ENCODE data around the gene ALDH3A2. TPM values are rescaled to one million over a fixed set of nuclear protein-coding genes. Genes with fewer than 3 reads are reported as not detected.
A peak's percentile ranks its signal among the peaks of the same experiment; 100 is the strongest.

The ALDH3A2 gene
- 118 TPM for polyA plus RNA-seq (ENCODE audit: insufficient read length)
- long read RNA-seq, donor 1, transcript ALDH3A2-210 (1 exons, 3,512 nt) = major isoform, 41 of 85 reads
- long read RNA-seq, donor 1, transcript ALDH3A2-201 (10 exons, 3,928 nt) = minor isoform, 17 of 85 reads
- long read RNA-seq, donor 1, partial matches to known transcripts = 23 of 85 reads
- long read RNA-seq, donor 1, other reads (novel, unspliced or antisense) = 0 of 85 reads
- long read RNA-seq, donor 2, transcript ALDH3A2-210 (1 exons, 3,512 nt) = major isoform, 40 of 85 reads
- long read RNA-seq, donor 2, transcript ALDH3A2-201 (10 exons, 3,928 nt) = minor isoform, 15 of 85 reads
- long read RNA-seq, donor 2, partial matches to known transcripts = 26 of 85 reads
- long read RNA-seq, donor 2, other reads (novel, unspliced or antisense) = 0 of 85 reads
- long read RNA-seq, donor 3, transcript ALDH3A2-201 (10 exons, 3,928 nt) = minor isoform, 10 of 70 reads
- long read RNA-seq, donor 3, transcript ALDH3A2-210 (1 exons, 3,512 nt) = major isoform, 38 of 70 reads
- long read RNA-seq, donor 3, partial matches to known transcripts = 22 of 70 reads
- long read RNA-seq, donor 3, other reads (novel, unspliced or antisense) = 0 of 70 reads
- long read RNA-seq, donor 4, partial matches to known transcripts = 5 of 9 reads
- long read RNA-seq, donor 4, other reads (novel, unspliced or antisense) = 0 of 9 reads
- long read RNA-seq, donor 5, transcript ALDH3A2-210 (1 exons, 3,512 nt) = major isoform, 39 of 112 reads
- long read RNA-seq, donor 5, transcript ALDH3A2-201 (10 exons, 3,928 nt) = minor isoform, 24 of 112 reads
- long read RNA-seq, donor 5, partial matches to known transcripts = 45 of 112 reads
- long read RNA-seq, donor 5, other reads (novel, unspliced or antisense) = 0 of 112 reads
- long read RNA-seq, donor 6, transcript ALDH3A2-210 (1 exons, 3,512 nt) = major isoform, 23 of 55 reads
- long read RNA-seq, donor 6, transcript ALDH3A2-201 (10 exons, 3,928 nt) = minor isoform, 13 of 55 reads
- long read RNA-seq, donor 6, partial matches to known transcripts = 15 of 55 reads
- long read RNA-seq, donor 6, other reads (novel, unspliced or antisense) = 0 of 55 reads
- long read RNA-seq, donor 7, transcript ALDH3A2-210 (1 exons, 3,512 nt) = major isoform, 48 of 109 reads
- long read RNA-seq, donor 7, transcript ALDH3A2-201 (10 exons, 3,928 nt) = minor isoform, 24 of 109 reads
- long read RNA-seq, donor 7, partial matches to known transcripts = 23 of 109 reads
- long read RNA-seq, donor 7, other reads (novel, unspliced or antisense) = 7 of 109 reads
- long read RNA-seq, donor 8, transcript ALDH3A2-201 (10 exons, 3,928 nt) = minor isoform, 14 of 30 reads
- long read RNA-seq, donor 8, transcript ALDH3A2-210 (1 exons, 3,512 nt) = major isoform, 15 of 30 reads
- long read RNA-seq, donor 8, partial matches to known transcripts = 0 of 30 reads
- long read RNA-seq, donor 8, other reads (novel, unspliced or antisense) = 0 of 30 reads

DNA sequence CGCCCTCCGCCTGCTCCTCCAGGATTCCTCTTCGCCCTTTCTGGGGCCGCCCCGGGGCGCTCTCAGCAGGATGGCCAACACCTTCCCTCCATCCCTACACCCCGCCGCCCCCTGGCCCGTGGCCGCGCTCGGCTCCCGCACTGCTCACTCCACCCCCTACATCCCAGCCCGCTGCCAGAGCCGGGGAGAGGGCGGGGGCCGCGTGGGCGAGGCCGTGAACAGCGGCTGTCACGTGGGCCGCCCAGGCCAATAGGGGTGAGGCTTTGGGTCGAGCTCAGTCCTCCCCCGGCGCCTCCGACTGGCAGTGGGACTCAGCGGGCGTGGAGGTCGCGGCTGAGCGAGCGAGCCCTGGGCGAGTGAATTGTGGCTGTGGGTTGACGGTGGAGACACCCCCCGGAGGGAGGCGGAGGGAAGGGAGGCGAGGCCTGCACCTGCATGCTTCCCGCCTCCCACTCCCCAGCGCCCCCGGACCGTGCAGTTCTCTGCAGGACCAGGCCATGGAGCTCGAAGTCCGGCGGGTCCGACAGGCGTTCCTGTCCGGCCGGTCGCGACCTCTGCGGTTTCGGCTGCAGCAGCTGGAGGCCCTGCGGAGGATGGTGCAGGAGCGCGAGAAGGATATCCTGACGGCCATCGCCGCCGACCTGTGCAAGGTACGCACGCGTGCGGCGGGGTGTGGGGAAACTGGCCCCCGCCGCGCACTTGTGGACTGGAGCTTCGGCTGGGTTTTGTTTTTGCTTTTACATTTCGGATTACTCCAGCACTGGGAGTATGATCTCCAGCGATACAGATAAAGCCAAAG lies at the start of gene ALDH3A2:
TSS of gene ALDH3A2 (plus strand) at position 277 of the 799 bp plus-strand sequence. CDS start at position 498, 221 bp downstream.
- DNase-seq = peak; percentile 95

DNA sequence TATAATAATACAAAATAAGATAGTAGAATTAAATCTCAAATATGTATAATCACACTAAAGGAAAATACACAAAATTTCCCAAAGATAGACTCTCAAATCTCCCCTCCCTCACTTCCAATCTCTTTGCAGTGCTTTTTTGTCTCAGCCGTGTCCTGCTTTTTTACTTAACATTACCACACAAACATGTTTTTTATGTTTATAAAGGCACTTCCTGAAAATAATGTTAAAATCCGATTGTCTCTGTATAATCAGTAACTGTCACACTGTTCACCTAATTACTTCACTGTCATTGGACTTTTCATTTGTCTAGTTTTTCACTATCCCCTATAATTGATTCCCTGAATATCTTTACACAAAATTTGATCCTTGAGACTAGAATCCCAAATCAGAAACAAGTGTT lies 38.2 kb upstream of the ALDH3A2 start:
- DNase-seq = no peak

DNA sequence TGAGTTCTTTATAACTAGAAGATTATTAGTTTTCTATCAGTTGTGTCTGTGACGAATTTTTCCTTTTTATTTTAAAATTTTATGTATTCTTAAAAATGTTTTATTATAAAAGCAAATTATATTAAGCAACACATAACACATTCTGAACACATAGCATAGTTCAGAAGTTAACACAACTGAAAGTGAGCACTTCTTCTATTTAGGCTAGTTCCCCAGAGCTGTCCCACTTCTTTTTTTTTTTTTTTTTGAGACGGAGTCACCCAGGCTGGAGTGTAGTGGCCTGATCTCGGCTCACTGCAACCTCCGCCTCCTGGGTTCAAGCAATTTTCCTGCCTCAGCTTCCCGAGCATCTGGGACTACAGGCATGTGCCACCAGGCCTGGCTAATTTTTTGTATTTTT lies 37.7 kb upstream of the ALDH3A2 start:
- no peak for DNase-seq

DNA sequence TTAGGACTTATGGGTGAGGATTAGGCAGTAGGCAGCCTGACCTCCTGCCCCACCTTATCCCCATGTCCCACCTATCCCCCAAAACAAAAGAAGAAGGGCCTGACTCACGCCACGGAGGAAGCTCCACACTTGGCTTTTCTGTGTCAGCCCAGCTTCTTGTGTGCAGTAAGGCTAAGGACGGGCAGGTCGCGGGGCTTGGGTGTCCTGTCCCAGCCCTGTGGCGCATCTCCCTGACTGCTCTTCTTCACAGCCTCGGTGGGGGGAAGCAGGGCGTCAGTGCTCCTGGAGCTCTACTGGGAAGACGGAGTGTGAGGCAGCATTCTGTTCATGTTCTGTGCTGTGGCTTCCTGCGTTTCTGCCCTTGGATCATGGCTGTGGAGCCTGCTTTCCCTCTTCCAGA lies 34.6 kb upstream of the ALDH3A2 start:
- DNase-seq = no peak

DNA sequence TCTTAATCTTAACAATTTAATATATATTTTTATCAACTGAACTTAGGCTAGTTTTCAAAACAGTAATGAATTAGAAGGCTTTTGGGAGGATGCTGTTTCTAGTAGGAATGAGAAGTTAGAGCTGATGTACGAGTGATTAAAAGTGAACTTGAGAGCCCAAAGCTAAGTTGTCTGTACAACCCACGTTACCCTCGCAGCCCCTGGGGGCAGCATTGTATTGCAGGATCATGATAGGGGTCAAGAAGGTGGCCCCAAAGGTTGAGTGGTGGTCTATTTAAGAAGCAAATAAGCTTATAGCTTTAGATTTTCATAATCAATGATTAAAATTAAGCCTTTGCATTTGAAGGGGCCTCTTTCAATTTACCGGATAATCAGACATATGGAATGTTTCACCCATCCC lies 33.7 kb upstream of the ALDH3A2 start:
- no peak for DNase-seq

DNA sequence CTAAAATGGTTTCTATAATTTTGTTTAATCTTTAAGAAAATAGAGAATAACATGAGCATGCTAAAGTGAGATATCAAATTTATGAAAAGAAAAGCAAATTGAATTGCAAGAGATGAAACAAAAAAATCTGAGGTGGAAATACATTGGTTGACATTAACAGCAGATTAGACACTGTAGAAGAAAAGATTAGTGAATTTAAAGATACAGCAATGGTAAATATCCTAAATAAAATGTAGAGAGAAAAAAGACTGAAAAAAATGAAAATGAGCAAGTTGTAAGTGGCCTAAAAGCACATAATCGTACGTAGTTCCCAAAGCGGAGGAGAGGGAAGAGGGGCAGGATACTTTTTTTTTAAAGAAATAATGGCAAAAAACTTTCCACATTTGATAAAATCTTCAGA lies 30.5 kb upstream of the ALDH3A2 start:
- no peak for DNase-seq

DNA sequence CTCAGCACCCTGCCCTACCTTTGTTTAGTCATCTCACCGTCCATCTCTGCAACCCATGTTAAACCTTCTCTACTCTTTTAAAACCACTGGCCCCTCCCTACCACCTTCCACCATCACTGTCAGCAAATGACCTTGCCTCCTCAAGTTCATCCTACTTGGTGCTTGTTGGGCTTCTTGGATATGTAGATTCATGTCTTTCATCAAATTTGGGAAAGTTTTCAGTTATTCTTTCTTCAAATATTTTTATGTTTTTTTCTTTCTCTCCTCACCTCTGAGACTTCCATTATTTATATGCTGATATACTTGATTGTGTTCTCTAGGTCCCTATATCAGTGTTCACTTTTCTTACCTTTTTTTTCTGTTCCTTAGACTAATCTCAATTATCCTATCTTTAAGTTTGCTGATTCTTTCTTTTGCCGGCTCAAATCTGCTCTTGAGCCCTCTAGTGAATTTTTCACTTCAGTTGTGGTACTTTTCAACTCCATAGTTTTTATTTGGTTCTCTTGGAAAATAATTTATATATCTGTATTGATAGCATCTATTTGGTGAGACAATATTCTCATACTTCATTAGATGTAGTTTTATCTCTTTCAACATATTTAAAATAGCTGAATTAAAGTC lies 28.7 kb upstream of the ALDH3A2 start:
- DNase-seq = no peak

DNA sequence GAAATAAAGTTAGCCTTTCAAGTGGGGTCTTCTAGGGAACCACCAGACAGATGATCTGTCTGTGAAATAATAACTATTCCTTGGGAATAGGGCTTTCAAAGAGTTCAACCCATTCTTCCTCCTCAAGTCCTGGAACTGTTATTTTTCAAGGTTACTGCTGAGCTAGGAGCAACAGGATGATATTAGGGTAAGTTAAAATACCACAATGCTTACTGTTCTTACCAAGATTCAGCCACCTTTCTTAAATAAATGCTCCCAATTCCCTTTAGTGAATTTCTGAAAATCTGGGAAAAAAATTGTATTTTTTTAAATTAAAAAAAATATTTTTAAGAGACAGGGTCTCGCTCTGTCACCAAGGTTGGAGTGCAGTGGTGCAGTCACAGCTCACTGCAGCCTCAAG lies 26.9 kb upstream of the ALDH3A2 start:
- DNase-seq = no peak

DNA sequence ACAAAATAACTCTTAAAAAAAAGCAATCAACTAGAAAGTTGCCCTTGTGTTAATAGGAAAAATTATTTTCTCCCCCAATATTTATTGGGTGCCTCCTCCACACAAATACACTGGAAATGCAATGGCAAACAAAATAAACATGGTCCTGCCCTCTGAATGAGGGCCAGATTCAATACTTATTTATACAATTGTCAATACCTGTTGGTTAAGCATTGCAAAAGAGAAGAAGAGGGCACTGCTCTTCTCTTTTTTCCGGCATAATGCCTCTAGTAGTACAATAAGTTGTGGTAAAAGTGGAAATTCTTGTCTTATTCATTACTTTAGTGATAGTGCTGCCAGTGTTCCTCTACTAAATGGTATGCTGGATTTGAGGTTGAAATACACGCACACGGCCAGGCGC lies 22.5 kb upstream of the ALDH3A2 start:
- no peak for DNase-seq

DNA sequence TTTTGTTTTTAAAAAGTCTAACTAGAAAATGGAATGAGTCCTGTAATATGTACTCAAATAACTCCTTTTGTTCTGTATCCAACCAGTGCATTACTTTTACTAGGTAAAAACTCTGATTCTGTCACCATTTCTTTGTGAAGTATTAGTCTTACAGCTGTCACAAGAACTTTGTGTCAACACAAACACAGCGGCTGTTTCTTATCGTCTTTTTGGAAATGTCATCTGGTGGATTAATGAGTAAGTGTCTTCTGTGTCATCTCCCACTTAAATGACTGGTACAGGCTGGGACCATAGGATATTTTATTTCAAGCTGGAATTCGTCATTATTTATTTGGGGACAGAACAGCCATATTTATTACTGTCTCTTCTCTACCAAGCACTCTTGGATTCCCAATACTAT lies 19.1 kb upstream of the ALDH3A2 start:
- DNase-seq = no peak

DNA sequence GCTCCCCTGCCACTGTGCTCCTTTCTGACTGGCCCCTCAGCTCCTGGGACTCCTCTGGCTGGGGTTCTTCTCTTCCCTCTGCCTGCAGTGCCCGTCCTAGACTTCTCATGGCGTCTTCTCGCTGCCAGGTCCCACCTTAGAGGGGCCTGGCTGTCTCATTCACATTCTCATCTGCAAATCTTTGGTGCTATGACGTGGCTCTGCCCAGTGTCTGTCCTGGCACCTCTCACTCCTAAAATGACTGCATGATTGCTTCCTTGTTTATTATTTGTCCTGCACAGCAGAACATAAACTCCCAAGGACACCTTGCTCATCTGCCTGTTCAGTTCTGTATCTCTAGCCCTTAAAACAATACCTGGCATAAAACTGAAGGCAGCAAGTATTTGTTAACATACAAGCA lies 18.5 kb upstream of the ALDH3A2 start:
- DNase-seq = no peak

DNA sequence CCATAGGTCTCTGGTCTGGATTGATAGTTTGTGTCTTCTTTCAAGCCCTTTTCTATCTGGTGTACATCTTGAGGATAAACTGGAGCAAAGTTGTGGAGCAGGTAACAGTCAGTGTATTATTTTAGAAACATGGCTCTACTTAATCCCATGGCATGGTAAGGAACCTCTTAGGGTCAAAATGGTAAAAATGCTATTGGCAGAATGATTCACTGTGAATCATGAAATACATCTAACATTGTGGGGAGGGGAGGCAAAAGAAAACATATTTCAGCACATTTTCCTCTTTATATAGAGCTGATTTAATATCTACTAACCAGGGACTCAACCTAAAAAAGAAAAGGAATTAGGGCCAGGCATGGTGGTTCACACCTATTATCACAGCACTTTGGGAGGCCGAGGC lies 17.9 kb upstream of the ALDH3A2 start:
- DNase-seq = no peak

DNA sequence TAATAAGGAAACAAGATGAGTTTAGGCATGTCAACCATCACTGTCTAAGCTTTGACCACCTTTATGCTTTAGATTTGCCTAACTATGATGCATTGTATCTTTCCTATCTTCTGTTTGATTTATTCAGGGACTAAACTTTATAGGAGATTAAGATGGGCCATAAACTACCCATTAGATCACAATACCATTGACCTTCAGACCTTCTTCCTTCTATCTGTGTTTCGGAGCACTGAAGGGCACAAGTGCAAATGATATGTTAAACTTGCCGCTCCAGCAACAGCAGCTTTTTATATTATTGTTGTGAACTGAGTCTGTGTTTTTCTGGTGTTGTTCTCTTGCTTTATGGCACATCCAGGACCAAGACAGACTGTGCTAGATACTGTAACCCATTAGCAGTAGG lies 16.6 kb upstream of the ALDH3A2 start:
- DNase-seq = no peak

DNA sequence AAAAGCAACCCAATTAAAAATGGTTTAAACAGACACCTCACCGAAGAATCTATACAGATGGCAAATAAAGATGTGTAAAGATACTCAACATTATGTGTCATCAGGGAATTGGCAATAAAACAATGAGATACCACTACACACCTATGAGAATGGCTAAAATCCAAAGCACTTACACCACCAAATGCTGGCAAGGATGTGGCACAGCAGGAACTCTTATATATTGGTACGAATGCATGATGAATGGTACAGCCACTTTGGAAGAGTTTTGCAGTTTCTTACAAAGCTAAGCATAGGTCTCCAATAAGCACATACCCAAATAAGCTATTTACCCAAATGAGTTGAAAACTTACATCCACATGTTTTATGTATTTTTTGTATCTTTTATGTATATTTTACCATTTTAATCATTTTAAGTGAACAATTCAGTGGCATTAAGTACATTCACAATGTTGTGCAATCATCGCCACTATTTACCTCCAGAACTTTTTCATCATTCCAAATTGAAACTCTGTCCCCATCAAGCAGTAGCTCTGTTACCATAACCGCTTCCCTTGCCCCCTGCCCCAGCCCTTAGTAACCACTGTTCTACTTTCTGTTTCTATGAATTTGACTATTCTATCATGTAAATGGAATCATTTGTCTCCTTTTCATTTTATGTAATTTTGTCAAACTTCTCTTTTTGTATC lies 6.7 kb upstream of the ALDH3A2 start:
- DNase-seq = no peak

DNA sequence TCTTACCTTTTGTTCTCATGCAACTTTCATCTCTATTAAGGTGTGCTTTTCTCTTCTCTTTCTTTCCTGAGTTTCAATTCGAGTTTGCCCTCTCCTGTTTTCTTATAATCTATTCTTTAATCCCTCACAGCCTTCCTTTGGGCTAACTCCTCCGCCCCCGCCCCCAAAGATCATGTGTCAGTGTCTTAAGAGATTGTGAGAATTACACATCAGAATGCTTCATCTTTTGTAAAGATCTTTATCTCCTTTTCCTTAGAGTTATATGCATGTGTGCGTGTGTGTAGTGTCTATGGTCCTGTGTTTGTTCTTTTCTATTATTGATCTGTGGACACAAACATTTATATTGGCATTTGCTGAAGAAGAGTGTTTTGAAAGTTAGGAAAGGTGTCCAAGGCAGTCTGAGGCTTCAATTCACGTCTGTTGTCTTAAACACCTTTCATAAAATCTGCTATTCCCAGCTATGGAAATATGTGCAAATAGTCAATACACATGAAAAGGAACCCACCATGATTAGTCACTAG lies 6.1 kb upstream of the ALDH3A2 start:
- DNase-seq = no peak

DNA sequence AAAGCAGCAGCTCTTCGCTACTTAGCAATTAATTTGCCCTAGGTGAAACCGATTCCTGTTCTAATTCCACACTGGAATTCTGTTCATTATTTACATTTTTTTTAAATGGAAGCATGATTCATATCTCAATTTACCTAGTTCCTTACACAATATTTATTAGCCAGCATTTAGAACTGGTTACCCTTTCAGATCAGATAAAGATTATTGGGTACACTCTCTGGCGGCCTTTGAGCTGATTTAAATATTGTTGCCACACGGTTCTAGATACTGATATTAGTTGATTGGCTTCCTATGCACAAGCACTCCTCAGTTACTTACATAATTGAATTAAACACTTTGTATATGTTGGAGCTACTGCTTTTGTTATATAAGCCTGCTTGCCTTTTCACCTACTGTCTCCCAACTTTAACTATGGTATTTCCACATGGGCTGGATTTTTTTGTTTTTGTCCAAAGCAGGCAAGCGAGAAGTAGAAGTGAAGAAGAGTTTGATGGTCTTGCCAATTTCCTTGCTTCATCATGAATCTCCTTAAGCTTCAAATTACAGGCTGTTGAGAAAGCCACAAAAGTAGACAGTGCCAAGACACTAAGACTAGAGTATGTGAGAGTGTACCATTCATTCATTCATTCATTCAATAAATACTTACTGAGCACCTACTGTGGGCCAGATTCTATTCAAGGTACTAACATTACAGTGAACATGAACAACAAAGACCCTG lies 3.9 kb upstream of the ALDH3A2 start:
- DNase-seq = no peak

DNA sequence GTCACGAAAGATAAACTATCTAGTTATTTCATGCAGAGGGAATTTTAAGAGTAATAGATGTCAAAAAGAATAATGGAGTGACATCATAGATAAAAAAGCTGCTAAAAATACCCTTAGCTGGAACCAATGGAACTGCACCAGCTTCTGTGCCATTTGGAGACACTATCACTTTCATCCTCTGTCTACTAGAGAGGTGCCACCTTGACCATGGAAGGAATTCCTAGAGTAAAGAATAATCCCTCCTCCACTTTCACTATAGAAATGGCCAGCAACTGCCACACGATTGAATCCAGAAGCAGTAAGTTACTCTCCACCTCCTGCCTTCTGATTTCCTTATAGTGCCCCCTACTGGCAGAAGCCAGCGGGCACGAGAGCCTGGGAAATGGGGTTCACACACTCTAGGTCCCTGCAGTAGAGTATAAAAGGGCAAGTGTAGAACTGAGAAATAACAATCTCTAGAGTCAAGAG lies 2.8 kb upstream of the ALDH3A2 start:
- DNase-seq = no peak

DNA sequence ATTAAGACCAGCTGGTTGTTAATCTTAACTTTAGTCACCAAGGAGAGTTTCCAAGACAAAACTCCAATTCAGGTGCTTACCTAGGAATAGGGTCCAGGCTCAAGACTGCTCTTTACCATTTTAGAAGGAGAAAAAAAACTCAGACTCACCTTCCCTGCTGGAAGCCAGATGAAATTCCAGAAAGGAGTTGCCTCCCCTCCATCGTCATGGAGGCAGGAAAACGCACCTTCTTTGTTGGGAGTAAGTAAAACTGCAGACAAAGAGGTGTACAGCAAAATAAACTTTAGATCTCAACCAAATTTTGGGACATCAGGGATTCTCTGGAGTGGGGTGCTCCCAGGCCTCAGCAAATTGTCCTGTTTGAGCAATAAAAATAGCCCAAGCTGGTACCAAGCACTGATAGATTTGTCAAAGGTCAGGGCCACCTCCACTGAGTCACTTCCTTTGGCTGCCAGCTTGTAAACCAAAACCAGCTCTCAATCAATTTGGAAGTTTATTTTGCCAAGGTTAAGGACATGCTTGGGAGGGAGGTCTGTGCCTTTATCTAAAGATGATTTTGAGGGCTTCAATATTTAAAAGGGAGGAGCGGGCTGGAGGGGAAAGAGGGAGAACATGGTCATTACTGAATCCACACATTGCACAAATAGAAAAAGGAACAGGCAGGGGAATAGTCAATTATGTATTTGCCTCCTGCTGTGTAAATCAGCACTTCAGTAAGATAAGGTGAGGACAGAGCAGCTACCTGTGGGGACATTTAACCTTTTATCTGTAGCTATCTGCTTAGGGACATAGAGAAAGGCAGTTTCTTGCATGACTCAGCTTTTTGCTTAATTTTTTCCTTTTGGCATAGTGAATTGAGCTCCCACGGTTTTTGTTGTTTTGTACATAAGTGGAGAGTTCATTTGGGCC lies 1.5 kb upstream of the ALDH3A2 start:
- DNase-seq = no peak

Data from left kidney (tissue), 8 donors.